Measurements from ENCODE around the gene GEMIN7. TPM values are rescaled to one million over a fixed set of nuclear protein-coding genes. Genes with fewer than 3 reads are reported as not detected.

GEMIN7 gene
- polyA plus RNA-seq, 2 of the 4 experiments (the other 2 are of a cell fraction): 42.2 to 86.0 TPM

DNA sequence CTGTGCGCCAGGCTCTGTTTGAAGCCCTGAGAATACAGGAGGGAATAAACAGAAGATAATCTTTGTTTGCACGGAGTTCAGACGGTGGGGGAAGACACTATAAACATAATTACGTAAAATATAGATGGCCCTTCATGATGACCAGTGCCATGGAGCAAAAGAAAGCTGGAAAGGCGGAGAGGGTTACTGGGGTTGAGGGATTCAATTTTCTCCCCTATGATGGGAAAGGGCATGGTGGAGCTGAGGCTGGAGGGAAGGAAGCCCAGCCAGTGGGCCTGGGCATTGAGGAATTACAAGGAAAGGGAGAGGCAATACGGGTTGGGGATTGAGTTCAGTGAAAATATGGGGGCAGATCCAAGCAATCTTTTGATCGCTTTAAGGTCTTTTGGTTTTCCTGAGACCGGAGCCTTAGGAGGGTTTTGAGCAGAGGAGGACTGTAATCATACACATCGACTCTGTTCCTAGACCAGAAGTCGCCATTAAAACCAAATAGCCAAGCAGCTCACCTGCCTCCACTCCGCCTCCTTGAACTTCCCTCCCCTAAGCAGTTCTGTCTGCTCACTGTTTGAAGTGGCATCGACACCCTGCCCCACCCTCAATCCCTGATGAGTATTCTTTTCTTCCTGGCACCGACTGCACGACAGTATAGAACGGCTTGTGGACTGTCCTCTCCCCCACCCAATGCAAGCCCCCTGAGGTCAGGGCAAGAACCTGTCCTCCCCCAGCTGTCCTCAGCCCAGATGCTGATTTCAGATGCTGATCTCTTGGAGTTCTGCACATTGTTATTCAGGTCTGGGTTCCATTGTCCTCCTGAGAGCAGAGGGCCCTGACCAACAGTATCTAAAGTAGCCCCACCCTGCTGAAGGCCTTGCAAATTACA, 2.0 kb upstream of the GEMIN7 start:
- Histone ChIP-seq H3K4me3 (peak overlapping the region; percentile 66), H3K27ac (peak overlapping the region; percentile 77 to 90), H3K4me2 (peak overlapping the region; percentile 84), H3K9me3 (no peaks in the 10 kb centered on the region), H3K4me1 (peaks cover 31% of the 10 kb centered on the region)
- TF ChIP-seq, protein P1, sequence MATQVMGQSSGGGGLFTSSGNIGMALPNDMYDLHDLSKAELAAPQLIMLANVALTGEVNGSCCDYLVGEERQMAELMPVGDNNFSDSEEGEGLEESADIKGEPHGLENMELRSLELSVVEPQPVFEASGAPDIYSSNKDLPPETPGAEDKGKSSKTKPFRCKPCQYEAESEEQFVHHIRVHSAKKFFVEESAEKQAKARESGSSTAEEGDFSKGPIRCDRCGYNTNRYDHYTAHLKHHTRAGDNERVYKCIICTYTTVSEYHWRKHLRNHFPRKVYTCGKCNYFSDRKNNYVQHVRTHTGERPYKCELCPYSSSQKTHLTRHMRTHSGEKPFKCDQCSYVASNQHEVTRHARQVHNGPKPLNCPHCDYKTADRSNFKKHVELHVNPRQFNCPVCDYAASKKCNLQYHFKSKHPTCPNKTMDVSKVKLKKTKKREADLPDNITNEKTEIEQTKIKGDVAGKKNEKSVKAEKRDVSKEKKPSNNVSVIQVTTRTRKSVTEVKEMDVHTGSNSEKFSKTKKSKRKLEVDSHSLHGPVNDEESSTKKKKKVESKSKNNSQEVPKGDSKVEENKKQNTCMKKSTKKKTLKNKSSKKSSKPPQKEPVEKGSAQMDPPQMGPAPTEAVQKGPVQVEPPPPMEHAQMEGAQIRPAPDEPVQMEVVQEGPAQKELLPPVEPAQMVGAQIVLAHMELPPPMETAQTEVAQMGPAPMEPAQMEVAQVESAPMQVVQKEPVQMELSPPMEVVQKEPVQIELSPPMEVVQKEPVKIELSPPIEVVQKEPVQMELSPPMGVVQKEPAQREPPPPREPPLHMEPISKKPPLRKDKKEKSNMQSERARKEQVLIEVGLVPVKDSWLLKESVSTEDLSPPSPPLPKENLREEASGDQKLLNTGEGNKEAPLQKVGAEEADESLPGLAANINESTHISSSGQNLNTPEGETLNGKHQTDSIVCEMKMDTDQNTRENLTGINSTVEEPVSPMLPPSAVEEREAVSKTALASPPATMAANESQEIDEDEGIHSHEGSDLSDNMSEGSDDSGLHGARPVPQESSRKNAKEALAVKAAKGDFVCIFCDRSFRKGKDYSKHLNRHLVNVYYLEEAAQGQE (IDR thresholded peaks at IDR 0.05): no peak
- TF ChIP-seq MAFK (IDR thresholded peaks at IDR 0.05; ENCODE audit: partially characterized antibody) (no peak), TFCP2L1 (CRISPR knock-in tag; IDR thresholded peaks at IDR 0.05) (no peak), RARB (CRISPR knock-in tag; IDR thresholded peaks at IDR 0.05) (no peak), EHF (CRISPR knock-in tag; IDR thresholded peaks at IDR 0.05) (no peak), EHMT2 (IDR thresholded peaks at IDR 0.05; ENCODE audit: low read depth) (no peak)
- TF ChIP-seq, protein P2, sequence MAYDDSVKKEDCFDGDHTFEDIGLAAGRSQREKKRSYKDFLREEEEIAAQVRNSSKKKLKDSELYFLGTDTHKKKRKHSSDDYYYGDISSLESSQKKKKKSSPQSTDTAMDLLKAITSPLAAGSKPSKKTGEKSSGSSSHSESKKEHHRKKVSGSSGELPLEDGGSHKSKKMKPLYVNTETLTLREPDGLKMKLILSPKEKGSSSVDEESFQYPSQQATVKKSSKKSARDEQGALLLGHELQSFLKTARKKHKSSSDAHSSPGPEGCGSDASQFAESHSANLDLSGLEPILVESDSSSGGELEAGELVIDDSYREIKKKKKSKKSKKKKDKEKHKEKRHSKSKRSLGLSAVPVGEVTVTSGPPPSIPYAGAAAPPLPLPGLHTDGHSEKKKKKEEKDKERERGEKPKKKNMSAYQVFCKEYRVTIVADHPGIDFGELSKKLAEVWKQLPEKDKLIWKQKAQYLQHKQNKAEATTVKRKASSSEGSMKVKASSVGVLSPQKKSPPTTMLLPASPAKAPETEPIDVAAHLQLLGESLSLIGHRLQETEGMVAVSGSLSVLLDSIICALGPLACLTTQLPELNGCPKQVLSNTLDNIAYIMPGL (CRISPR knock-in tag; IDR thresholded peaks at IDR 0.05; ENCODE audit: borderline replicate concordance): no peak
- TF ChIP-seq, protein P3, sequence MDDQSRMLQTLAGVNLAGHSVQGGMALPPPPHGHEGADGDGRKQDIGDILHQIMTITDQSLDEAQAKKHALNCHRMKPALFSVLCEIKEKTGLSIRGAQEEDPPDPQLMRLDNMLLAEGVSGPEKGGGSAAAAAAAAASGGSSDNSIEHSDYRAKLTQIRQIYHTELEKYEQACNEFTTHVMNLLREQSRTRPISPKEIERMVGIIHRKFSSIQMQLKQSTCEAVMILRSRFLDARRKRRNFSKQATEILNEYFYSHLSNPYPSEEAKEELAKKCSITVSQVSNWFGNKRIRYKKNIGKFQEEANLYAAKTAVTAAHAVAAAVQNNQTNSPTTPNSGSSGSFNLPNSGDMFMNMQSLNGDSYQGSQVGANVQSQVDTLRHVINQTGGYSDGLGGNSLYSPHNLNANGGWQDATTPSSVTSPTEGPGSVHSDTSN (IDR thresholded peaks at IDR 0.05): no peak
- TF ChIP-seq, protein P4, sequence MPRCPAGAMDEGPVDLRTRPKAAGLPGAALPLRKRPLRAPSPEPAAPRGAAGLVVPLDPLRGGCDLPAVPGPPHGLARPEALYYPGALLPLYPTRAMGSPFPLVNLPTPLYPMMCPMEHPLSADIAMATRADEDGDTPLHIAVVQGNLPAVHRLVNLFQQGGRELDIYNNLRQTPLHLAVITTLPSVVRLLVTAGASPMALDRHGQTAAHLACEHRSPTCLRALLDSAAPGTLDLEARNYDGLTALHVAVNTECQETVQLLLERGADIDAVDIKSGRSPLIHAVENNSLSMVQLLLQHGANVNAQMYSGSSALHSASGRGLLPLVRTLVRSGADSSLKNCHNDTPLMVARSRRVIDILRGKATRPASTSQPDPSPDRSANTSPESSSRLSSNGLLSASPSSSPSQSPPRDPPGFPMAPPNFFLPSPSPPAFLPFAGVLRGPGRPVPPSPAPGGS (IDR thresholded peaks at IDR 0.05): no peak
- DNase-seq (ENCODE audit: low read depth in 1 of 2, low spot score in 1 of 2): no peak
- no peak for ATAC-seq
- 91% methylated on average over 15 of the region's 15 CpGs for WGBS (ENCODE audit: missing lambda C conversion rate)
- ChIA-PET CTCF (interaction anchor here (1.0 to 7.7 kb wide), 6 partner anchors 10 to 28 kb away, joined by 3 to 56 read pairs (median 5); partner anchors contain the start of gene PPP1R37), POLR2A (interaction anchor here (1.0 kb wide), 1 partner anchor 15 kb away, joined by 3 read pairs; no protein-coding TSS in a partner anchor)
- no peak for FAIRE-seq

DNA sequence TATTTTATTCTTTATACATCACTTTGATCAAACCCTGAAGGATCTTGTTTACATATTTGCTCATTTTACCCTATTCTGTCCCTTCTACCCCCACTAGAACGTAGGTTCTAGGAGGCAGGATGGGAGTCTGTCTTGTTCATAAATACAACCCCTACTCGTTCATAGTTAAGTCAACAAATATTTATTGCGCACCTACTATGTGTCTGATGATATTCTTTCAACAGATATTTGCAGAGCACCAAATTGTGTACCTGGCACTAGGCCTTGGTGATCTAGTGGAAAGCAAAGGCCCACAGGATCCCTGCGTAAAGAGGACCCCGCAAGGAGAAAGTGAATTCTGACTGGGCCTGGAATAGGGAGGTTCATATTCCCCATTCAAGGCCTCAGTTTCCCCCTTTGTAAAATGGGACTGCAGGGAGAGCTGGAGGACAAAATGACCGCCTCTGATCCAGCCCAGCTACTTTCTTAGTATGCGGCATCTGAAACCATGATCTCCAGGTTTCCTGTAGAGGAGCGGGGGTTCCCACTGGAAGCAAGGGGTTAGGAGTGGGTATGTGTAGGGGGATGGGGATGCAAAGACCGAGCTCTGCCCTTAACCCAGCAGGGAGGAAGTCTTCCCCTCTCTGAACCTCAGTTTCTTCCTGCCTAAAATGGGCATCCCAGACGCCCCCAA, 534 bp upstream of the GEMIN7 start:
- Histone ChIP-seq H3K27ac (peak overlapping the region; percentile 91 to 95), H3K4me2 (peak overlapping the region; percentile 92), H3K4me1 (peaks cover 31% of the 10 kb centered on the region), H3K4me3 (peak overlapping the region; percentile 96), H3K9me3 (no peaks in the 10 kb centered on the region)
- FAIRE-seq (no peak), DNase-seq (ENCODE audit: low read depth in 1 of 2, low spot score in 1 of 2) (no peak), ATAC-seq (peak; percentile 1 to 4; a peak in 3 of 6 replicates)
- WGBS (ENCODE audit: missing lambda C conversion rate): 50% methylated on average over 10 of the region's 10 CpGs
- ChIA-PET POLR2A (interaction anchor here (0.5 to 2.8 kb wide), 8 partner anchors 9 to 100 kb away, joined by 3 to 22 read pairs (median 4); partner anchors contain the start of genes BLOC1S3, PPP1R37 and TRAPPC6A), CTCF (interaction anchor here (0.6 to 7.7 kb wide), 4 partner anchors 14 to 115 kb away, joined by 3 to 56 read pairs (median 6); partner anchors contain the start of gene PPP1R37)
- TF ChIP-seq MAZ (IDR thresholded peaks at IDR 0.05; ENCODE audit: borderline replicate concordance, low read depth, low read length): no peak
- TF ChIP-seq FOSB (CRISPR knock-in tag; IDR thresholded peaks at IDR 0.05): no peak
- TF ChIP-seq, protein P5, sequence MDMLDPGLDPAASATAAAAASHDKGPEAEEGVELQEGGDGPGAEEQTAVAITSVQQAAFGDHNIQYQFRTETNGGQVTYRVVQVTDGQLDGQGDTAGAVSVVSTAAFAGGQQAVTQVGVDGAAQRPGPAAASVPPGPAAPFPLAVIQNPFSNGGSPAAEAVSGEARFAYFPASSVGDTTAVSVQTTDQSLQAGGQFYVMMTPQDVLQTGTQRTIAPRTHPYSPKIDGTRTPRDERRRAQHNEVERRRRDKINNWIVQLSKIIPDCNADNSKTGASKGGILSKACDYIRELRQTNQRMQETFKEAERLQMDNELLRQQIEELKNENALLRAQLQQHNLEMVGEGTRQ (IDR thresholded peaks at IDR 0.05): no peak
- TF ChIP-seq GATA3 (IDR thresholded peaks at IDR 0.05; ENCODE audit: borderline replicate concordance): no peak
- peak; percentile 12 for TF ChIP-seq CHD2 (IDR thresholded peaks at IDR 0.05; ENCODE audit: low read length, partially characterized antibody)
- no peak for TF ChIP-seq FOSL2 (IDR thresholded peaks at IDR 0.05)
- TF ChIP-seq FOSL2 (CRISPR knock-in tag; IDR thresholded peaks at IDR 0.05): no peak
- no peak for TF ChIP-seq RARB (CRISPR knock-in tag; IDR thresholded peaks at IDR 0.05)
- TF ChIP-seq ZSCAN20 (CRISPR knock-in tag; IDR thresholded peaks at IDR 0.05): no peak
- no peak for TF ChIP-seq KDM5A (IDR thresholded peaks at IDR 0.05)
- TF ChIP-seq CHD4 (IDR thresholded peaks at IDR 0.05; ENCODE audit: borderline replicate concordance): peak; percentile 46; the same call in 1 of the 2 replicates
- TF ChIP-seq JUNB (IDR thresholded peaks at IDR 0.05): no peak
- TF ChIP-seq HEYL (CRISPR knock-in tag; IDR thresholded peaks at IDR 0.05): no peak
- no peak for TF ChIP-seq HOXB13 (CRISPR knock-in tag; IDR thresholded peaks at IDR 0.05; ENCODE audit: low read depth)
- TF ChIP-seq, protein P6, sequence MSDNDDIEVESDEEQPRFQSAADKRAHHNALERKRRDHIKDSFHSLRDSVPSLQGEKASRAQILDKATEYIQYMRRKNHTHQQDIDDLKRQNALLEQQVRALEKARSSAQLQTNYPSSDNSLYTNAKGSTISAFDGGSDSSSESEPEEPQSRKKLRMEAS (IDR thresholded peaks at IDR 0.05): no peak

All from A549 (cell line).